Activated T-cell treated with anti-CD3 and anti-CD28 coated beads, Interleukin-2, amount 50 U/mL, for 4 hours (primary cell): Measurements from ENCODE around the gene HTR5A. TPM values are rescaled to one million over a fixed set of nuclear protein-coding genes. Genes with fewer than 3 reads are reported as not detected.

Experiments used
- ATAC-seq, 2 donors: fragments of 200-7000 bp; cut with Tn5 transposase; one replicate each; pipeline ENCODE4 v1.10.0; 2021
- DNase-seq: peaks from one replicate; pipeline ENCODE4 v3.0.0-alpha.2; 2020
- H3K27me3 Mint-ChIP-seq: one replicate; pipeline ENCODE4 v1.8.0; 2021; ENCODE audit warnings: low read depth, mixed read lengths
- H3K36me3 Mint-ChIP-seq: one replicate; pipeline ENCODE4 v1.8.0; 2022; ENCODE audit warnings: mixed read lengths; ENCODE audit not compliant: insufficient read depth
- H3K4me1 Mint-ChIP-seq: one replicate; pipeline ENCODE4 v1.8.0; 2021; ENCODE audit warnings: low read depth, mixed read lengths
- H3K4me3 Mint-ChIP-seq: one replicate; pipeline ENCODE4 v1.8.0; 2021; ENCODE audit warnings: mild to moderate bottlenecking, moderate library complexity, mixed read lengths
- H3K9me3 Mint-ChIP-seq: one replicate; pipeline ENCODE4 v1.8.0; 2021; ENCODE audit warnings: mixed read lengths
- total RNA-seq, 3 donors: library from RNA; stranded (reverse); gene quantifications; one replicate each; pipeline ENCODE4 v1.2.1, GENCODE V29; 2021

The HTR5A gene
- total RNA-seq, 3 donors from 2014 or later, result not detected

DNA sequence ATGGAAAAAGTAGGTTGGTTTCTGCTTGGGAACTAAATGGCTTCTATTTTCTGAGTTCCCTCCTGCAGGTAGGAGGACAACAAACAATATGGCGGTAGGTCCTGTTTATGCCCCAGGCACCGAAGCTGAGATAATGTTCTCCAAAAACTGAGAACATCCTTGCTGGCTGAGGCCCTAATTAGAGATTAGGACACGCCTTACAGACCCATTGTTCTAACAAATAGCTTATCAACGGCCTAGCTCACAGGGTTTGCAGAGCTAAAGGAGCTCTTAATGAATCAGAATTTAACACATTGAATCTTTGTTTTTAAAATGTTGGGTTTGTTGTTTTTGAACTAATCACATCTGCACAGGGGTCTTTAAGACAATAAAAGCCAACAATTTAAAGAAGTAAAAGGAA, 37.0 kb downstream of the HTR5A start:
- Mint-ChIP-seq H3K4me1 (no peaks in the 10 kb centered on the region), H3K36me3 (no peaks in the 10 kb centered on the region), H3K9me3 (no peaks in the 10 kb centered on the region), H3K27me3 (peaks cover 10% of the 10 kb centered on the region), H3K4me3 (no peak overlapping the region)
- ATAC-seq (no peak), DNase-seq (no peak)

DNA sequence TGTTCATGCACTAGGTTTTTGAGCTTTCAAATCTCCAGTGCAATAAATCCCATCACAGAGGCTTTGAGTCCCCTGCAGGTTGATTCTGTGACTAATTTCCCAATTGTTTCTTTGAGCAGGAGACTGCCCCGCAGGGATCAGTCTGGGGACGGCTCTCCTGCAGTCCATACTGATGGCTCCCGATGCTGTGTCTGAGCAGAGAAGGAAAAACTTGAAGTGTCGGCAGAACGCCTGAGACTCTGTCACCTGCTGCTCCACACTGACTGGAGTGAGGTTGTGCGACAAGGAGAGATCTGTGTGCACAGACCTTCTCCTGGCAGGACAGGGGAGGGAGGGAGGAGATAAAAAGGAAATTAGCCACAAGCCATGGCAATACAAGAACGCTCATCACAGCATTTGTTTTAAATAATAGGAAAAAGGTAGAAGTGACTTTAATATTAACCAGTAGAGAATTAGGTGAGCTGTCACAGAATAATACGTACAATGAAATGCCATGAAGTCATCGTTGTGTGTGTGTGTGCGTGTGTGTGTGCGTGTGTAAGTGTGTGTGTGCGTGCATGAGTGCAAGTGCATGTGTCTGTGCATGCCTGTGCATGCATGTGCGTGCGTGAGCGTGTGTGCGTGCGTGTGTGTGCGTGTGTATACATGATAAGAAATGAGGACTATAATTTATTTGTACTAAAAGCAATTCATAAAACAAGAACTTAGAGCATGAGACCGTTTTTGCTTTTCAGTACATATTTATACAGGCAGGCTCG, 38.2 kb downstream of the HTR5A start:
- no peaks in the 10 kb centered on the region for H3K36me3 Mint-ChIP-seq
- ATAC-seq (no peak), DNase-seq (no peak)
- peaks cover 10% of the 10 kb centered on the region for H3K27me3 Mint-ChIP-seq
- H3K4me1 Mint-ChIP-seq, result no peaks in the 10 kb centered on the region
- H3K4me3 Mint-ChIP-seq, result no peak overlapping the region
- H3K9me3 Mint-ChIP-seq, result no peaks in the 10 kb centered on the region

DNA sequence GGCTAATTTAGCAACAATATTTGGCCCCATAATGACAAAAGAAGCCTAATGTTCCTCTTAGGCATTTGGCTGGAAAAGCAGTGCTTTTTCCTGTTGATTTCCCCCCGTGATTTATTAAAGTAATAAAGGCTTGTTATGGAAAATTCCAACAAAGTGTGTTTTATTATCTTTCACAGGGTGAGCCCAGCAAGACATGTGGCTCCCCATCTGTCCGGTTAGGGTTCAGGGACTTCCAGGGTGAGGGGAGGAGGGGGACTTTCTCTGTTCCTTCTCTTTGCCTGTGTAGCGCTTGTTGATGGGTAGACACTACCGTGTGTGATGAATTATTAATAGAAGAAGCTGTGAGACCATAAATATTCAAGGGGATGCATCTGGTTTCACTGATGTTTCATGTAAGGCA, 39.0 kb downstream of the HTR5A start:
- Mint-ChIP-seq H3K4me1 (no peaks in the 10 kb centered on the region), H3K9me3 (no peaks in the 10 kb centered on the region), H3K4me3 (no peak overlapping the region), H3K36me3 (no peaks in the 10 kb centered on the region), H3K27me3 (peaks cover 10% of the 10 kb centered on the region)
- ATAC-seq (no peak), DNase-seq (no peak)

DNA sequence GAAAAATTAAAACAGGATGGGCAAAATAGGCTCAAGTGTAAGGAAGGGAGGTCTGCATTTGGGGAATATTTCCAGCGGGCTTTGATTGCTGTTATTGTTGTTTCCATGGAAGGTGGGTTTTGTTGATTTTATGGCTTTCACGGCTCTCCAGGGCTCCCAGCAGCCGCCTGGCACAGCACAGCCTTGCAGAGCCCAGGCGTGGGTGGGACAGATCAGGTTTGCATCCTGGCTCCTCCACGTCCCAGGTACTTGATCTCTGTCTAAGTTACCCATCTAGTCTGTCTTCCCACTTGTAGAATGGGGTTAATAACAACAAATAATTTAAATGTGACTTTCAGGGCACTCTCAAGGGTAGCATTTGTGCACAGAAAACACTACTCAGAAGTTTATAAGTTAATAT, 45.2 kb downstream of the HTR5A start:
- Mint-ChIP-seq H3K4me3 (no peak overlapping the region), H3K4me1 (no peaks in the 10 kb centered on the region), H3K9me3 (peaks cover 8% of the 10 kb centered on the region), H3K27me3 (peaks cover 30% of the 10 kb centered on the region), H3K36me3 (no peaks in the 10 kb centered on the region)
- no peak for DNase-seq
- ATAC-seq, result no peak

DNA sequence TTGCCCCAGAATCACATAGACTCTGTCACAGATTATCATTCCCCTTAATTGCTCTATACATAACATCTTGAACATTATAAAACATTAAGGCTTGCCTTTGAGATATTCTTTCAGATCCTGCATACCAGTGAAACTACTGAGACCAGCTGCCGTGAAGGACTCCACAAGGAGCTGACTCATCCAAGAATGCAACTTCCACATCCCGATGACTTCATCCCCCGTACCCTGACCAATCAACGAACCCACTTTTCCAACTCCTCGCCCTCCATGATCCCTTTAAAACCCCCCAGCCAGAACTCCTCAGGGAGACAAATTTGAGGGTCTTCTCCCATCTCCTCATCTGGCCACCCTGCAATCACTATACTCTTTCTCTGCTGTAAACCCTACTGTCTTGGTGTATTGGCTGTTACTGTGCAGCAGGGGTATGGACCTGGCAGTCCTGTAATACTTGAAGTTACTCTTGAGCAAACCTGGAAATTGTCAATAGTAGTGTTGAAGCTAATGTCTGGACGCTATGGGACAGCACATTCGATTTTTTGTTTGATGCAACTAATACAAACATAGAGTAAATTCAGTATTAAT, 49.8 kb downstream of the HTR5A start:
- peaks cover 12% of the 10 kb centered on the region for H3K9me3 Mint-ChIP-seq
- peaks cover 37% of the 10 kb centered on the region for H3K27me3 Mint-ChIP-seq
- no peaks in the 10 kb centered on the region for H3K36me3 Mint-ChIP-seq
- ATAC-seq, result no peak
- no peak for DNase-seq
- H3K4me3 Mint-ChIP-seq, result no peak overlapping the region
- H3K4me1 Mint-ChIP-seq, result no peaks in the 10 kb centered on the region

DNA sequence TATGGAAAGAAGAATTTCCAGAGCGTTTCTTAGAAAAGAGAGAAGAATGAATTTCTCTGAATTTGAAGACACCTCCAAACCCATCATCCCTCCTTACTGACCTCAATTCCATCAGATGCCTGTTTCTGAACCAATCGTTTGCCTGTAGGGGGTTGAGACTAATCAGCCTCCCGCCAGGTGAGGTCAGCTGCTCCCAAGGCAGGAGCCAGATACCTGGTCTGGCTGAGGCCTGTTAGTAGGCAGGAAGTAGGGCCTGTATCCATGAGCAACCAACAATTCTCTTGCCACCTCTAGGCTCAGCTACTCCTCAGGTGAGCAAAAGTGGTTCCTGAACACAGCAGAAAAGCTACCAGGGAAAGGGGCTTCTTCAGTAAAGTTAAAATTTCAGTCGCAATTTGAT, 50.3 kb downstream of the HTR5A start:
- Mint-ChIP-seq H3K36me3 (no peaks in the 10 kb centered on the region), H3K4me3 (no peak overlapping the region), H3K27me3 (peaks cover 35% of the 10 kb centered on the region), H3K4me1 (no peaks in the 10 kb centered on the region), H3K9me3 (peaks cover 12% of the 10 kb centered on the region)
- DNase-seq (no peak), ATAC-seq (no peak)

DNA sequence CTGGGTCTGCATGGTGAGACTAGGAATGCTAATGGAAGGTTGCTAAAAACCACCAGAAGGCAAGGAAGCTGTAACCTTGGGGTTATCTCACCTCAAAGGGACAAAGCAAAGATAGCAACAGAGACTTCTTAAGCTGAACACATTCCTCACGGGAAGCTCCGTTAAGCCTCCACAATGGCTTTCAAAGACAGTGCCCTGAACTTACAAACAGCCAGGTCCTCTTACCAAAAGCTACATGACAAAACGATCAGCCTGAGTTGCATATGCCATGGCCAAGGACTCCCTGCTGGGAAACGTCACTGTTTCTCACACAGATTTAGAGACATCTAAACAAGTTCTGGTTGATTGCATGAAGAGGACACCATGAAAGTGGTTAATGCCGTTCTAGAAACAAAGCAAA, 52.7 kb downstream of the HTR5A start:
- peaks cover 18% of the 10 kb centered on the region for H3K27me3 Mint-ChIP-seq
- DNase-seq, result no peak
- no peak for ATAC-seq
- H3K9me3 Mint-ChIP-seq, result peaks cover 12% of the 10 kb centered on the region
- no peak overlapping the region for H3K4me3 Mint-ChIP-seq
- no peaks in the 10 kb centered on the region for H3K36me3 Mint-ChIP-seq
- no peaks in the 10 kb centered on the region for H3K4me1 Mint-ChIP-seq

DNA sequence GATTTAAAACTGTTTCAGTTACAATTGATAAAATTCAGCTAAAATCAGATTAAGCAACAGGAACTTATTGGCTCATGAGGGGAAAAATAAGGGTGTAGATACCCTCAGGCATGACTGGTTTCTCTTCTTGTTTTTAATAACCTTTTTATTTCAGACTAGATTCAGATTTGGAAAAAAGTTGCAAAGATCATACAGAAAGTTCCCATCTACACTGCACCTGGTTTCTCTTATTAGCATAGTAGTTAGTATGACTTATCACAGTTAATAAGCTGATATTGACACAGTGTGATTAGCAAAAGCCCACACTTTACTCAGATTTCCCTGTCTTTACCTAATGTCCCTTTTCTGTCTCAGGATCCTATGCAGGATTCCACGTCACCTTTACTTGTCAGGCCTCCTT, 53.3 kb downstream of the HTR5A start:
- DNase-seq (no peak), ATAC-seq (no peak)
- Mint-ChIP-seq H3K4me1 (no peaks in the 10 kb centered on the region), H3K36me3 (no peaks in the 10 kb centered on the region), H3K4me3 (no peak overlapping the region), H3K27me3 (peaks cover 16% of the 10 kb centered on the region), H3K9me3 (peaks cover 12% of the 10 kb centered on the region)

DNA sequence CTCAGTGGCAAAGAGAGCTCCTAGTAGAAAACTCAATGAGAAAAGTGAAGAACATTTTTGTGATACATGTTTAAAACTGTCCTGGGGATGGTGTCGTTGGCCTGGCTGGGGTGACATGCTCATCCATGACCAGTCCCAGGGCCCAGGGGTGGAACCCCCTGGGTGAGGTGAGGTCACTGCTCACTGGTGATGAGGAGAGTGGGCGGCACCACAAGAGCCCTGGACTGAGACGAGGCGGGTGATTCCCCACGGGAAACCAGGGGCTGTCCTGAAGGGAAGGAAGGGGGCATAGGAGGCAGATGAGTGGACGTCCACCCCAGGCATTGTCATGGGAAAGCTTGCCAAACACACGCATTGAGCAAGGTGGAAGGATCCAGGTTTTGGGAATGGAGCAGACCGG, 54.6 kb downstream of the HTR5A start:
- ATAC-seq (no peak), DNase-seq (no peak)
- no peaks in the 10 kb centered on the region for H3K36me3 Mint-ChIP-seq
- H3K4me3 Mint-ChIP-seq, result no peak overlapping the region
- H3K9me3 Mint-ChIP-seq, result peaks cover 10% of the 10 kb centered on the region
- H3K27me3 Mint-ChIP-seq, result peaks cover 24% of the 10 kb centered on the region
- no peaks in the 10 kb centered on the region for H3K4me1 Mint-ChIP-seq

DNA sequence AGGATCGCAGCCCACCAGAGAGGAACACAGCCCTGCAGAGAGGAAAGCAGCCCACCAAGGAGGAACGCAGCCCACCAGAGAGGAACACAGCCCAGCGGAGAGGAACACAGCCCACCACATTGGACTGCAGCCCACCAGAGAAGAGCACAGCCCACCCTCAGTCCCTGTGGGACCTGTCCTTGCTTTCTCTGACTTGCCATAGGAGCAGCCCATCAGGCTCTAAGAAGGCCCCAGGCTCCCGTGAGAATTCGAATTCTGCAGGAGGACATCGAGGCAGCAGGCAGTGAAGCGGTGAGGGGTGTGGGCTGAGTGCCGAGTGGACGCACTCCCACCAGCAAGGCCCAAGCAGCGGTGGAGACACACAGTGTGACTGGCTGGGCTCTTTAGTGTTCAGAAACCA, 59.1 kb downstream of the HTR5A start:
- no peak for ATAC-seq
- H3K36me3 Mint-ChIP-seq, result no peaks in the 10 kb centered on the region
- H3K4me3 Mint-ChIP-seq, result no peak overlapping the region
- peaks cover 13% of the 10 kb centered on the region for H3K27me3 Mint-ChIP-seq
- no peaks in the 10 kb centered on the region for H3K4me1 Mint-ChIP-seq
- no peaks in the 10 kb centered on the region for H3K9me3 Mint-ChIP-seq
- DNase-seq, result no peak

DNA sequence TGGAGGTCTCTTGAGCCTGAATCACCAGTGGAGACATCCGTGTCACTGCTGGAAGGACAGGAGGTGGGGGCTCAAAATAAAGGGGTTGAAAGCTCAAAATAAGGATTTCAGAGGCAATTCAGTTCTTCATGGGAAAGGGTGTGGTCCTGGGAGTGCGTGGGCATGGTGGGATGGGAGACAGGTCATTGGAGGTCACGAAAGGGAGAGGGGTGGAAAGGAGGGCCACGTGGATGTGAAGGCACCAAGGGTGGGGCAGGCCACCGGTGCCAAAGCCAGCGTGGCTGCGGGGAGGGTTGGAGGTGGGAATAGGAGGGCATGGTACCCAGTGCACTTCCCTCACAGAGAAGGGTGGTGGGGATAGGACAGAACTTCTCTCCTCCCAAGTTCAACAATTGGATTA, 59.7 kb downstream of the HTR5A start:
- H3K27me3 Mint-ChIP-seq, result peaks cover 10% of the 10 kb centered on the region
- H3K4me3 Mint-ChIP-seq, result no peak overlapping the region
- H3K4me1 Mint-ChIP-seq, result no peaks in the 10 kb centered on the region
- no peak for ATAC-seq
- no peaks in the 10 kb centered on the region for H3K36me3 Mint-ChIP-seq
- H3K9me3 Mint-ChIP-seq, result no peaks in the 10 kb centered on the region
- no peak for DNase-seq

DNA sequence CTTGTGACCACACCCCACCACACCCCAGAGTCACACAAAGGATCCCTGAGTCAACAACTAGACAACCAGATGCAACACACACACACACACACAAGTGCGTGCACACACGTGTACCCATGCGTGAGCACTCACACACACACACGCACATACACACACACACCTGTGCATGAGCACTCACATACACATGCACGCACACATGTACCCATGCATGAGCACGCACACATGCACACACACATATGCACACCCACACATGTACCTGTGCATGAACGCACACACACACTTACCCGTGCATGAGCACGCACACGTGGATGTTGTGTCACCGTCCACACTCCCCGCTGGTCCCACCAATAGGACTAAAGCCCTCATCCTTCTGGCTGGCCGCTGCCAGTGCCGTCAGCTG, 60.4 kb downstream of the HTR5A start:
- Mint-ChIP-seq H3K27me3 (peaks cover 10% of the 10 kb centered on the region), H3K36me3 (no peaks in the 10 kb centered on the region), H3K4me3 (no peak overlapping the region), H3K9me3 (no peaks in the 10 kb centered on the region), H3K4me1 (no peaks in the 10 kb centered on the region)
- ATAC-seq, result no peak
- DNase-seq, result no peak

DNA sequence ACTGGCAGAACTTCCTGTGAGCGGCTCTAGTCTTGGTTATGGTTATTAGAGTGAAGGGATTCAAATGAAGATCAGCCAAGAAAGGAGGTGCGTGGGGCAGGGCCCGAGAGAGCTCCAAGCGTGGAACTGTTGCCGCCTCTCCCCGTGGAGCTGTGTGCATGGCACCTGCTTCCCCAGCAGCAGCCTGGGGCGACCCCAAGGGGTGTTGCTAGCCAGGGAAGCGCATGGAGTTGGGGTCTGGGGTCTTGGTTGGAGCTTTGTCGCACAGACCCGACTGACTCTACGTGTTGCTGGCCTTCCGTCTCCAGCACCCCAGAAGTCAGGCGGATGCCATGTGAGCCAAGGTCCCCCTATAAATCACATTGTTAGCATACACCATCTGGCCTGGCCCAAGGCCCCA, 61.0 kb downstream of the HTR5A start:
- no peak for DNase-seq
- Mint-ChIP-seq H3K4me1 (no peaks in the 10 kb centered on the region), H3K27me3 (peaks cover 10% of the 10 kb centered on the region), H3K4me3 (no peak overlapping the region), H3K9me3 (no peaks in the 10 kb centered on the region), H3K36me3 (no peaks in the 10 kb centered on the region)
- ATAC-seq, result no peak

DNA sequence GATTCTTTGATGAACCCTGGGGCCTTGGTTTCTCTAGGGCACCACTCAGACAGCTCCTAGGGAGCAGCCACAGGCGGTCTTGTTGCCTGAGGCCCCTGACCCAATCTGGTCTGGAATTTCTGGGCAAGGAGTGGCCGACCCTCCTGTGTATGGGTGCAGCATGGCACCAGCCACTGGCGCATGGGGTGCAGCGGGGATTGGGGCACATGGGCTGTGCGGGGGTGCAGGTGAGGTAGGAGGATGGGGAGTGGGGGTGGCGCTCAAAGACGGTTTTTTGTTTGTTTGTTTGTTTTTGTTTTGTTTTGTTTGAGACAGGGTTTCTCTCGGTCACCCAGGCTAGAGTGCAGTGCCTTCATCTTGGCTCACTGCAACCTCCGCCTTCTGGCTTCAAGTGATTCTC, 62.3 kb downstream of the HTR5A start:
- peaks cover 10% of the 10 kb centered on the region for H3K27me3 Mint-ChIP-seq
- no peaks in the 10 kb centered on the region for H3K36me3 Mint-ChIP-seq
- peaks cover 3% of the 10 kb centered on the region for H3K9me3 Mint-ChIP-seq
- ATAC-seq, result no peak
- no peak for DNase-seq
- H3K4me1 Mint-ChIP-seq, result no peaks in the 10 kb centered on the region
- H3K4me3 Mint-ChIP-seq, result no peak overlapping the region

DNA sequence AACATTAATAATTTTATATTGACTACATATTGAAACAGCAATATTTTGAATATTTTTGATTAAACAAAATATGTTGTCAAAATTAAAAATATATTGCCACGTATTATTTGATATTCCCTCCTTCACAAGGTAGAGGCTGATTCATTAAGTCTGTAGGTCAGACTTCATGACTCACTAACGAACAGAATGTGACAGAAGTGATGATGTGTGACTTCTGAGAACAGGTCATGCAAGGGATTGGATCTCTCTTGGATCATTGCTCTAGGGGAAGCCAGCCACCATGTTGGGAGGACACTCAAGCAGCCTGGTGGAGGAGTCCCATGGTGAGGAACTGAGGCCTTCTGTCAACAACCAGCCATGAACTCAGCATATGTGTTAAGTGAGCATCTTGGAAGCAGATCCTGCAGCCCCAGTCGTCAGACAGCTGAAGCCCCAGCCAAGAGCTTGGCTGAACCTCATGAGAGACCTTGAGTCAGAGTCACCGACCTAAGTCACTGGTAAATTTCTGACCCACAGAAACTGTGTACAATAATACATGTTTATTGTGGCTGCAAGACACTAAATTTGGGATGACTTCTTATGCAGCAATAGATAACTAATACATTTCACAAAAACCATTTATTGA, 66.6 kb downstream of the HTR5A start:
- H3K27me3 Mint-ChIP-seq, result peaks cover 8% of the 10 kb centered on the region
- H3K4me3 Mint-ChIP-seq, result no peak overlapping the region
- no peaks in the 10 kb centered on the region for H3K36me3 Mint-ChIP-seq
- no peaks in the 10 kb centered on the region for H3K4me1 Mint-ChIP-seq
- DNase-seq, result no peak
- H3K9me3 Mint-ChIP-seq, result peaks cover 6% of the 10 kb centered on the region
- no peak for ATAC-seq
